H9 (cell line): ENCODE measurements around the gene KLHDC7A. TPM values are rescaled to one million over a fixed set of nuclear protein-coding genes. Genes with fewer than 3 reads are reported as not detected.

Experiments used
- DNase-seq: peaks from one replicate; pipeline ENCODE4 v3.0.0-alpha.2; 2017
- H2AFZ ChIP-seq: one replicate; pipeline ENCODE4 v1.6.1; 2013; ENCODE audit warnings: mild to moderate bottlenecking, low read length, control low read depth, moderate library complexity
- H2AK5ac ChIP-seq: 2 replicates; pipeline ENCODE4 v1.6.1; 2013; ENCODE audit warnings: low read length, control low read depth, mixed read lengths; ENCODE audit not compliant: insufficient read length
- H2BK120ac ChIP-seq: one replicate; pipeline ENCODE4 v1.6.1; 2013; ENCODE audit warnings: low read depth, mild to moderate bottlenecking, low read length, control low read depth, inconsistent platforms; ENCODE audit not compliant: poor library complexity, severe bottlenecking
- H2BK12ac ChIP-seq: 2 replicates; pipeline ENCODE4 v1.6.1; 2013; ENCODE audit warnings: low read length, control low read depth, mixed read lengths, low read depth; ENCODE audit not compliant: insufficient read length
- H2BK15ac ChIP-seq: 2 replicates; pipeline ENCODE4 v1.6.1; 2013; ENCODE audit warnings: low read depth, low read length, control low read depth
- H2BK20ac ChIP-seq: one replicate; pipeline ENCODE4 v1.6.1; 2013; ENCODE audit warnings: low read depth, mild to moderate bottlenecking, low read length, control low read depth, inconsistent platforms; ENCODE audit not compliant: poor library complexity, severe bottlenecking
- H2BK5ac ChIP-seq: 2 replicates; pipeline ENCODE4 v1.6.1; 2013; ENCODE audit warnings: low read length, control low read depth, mixed read lengths; ENCODE audit not compliant: insufficient read length
- H3K14ac ChIP-seq: 2 replicates; pipeline ENCODE4 v1.6.1; 2013; ENCODE audit warnings: low read length, control low read depth; ENCODE audit not compliant: insufficient read depth
- H3K18ac ChIP-seq: 2 replicates; pipeline ENCODE4 v1.6.1; 2013; ENCODE audit warnings: low read depth, mild to moderate bottlenecking, mixed read lengths, low read length, control low read depth; ENCODE audit not compliant: insufficient read length
- H3K23ac ChIP-seq: 2 replicates; pipeline ENCODE4 v1.6.1; 2013; ENCODE audit warnings: low read length, control low read depth, mixed read lengths, low read depth; ENCODE audit not compliant: insufficient read length
- H3K23me2 ChIP-seq: 2 replicates; pipeline ENCODE4 v1.6.1; 2013; ENCODE audit warnings: low read depth, mild to moderate bottlenecking, mixed read lengths, low read length, control low read depth; ENCODE audit not compliant: insufficient read length, poor library complexity, severe bottlenecking
- H3K27ac ChIP-seq: 2 replicates; pipeline ENCODE4 v1.5.1; 2013; ENCODE audit warnings: low read length, control low read depth, mixed read lengths, low read depth; ENCODE audit not compliant: insufficient read length
- H3K27me3 ChIP-seq: 2 replicates; pipeline ENCODE4 v1.6.1; 2013; ENCODE audit warnings: low read length, control low read depth, inconsistent platforms; ENCODE audit not compliant: insufficient read depth
- H3K4ac ChIP-seq: 2 replicates; pipeline ENCODE4 v1.6.1; 2013; ENCODE audit warnings: low read depth, mild to moderate bottlenecking, control low read depth, inconsistent platforms, low read length, moderate library complexity
- H3K4me1 ChIP-seq: 2 replicates; pipeline ENCODE4 v1.6.1; 2013; ENCODE audit warnings: low read length, control low read depth, inconsistent platforms; ENCODE audit not compliant: insufficient read depth
- H3K4me2 ChIP-seq: 2 replicates; pipeline ENCODE4 v1.6.1; 2013; ENCODE audit warnings: low read length, control low read depth, mixed read lengths; ENCODE audit not compliant: insufficient read length, insufficient read depth
- H3K56ac ChIP-seq: 2 replicates; pipeline ENCODE4 v1.6.1; 2013; ENCODE audit warnings: low read depth, mild to moderate bottlenecking, mixed read lengths, low read length, control low read depth; ENCODE audit not compliant: insufficient read length
- H3K79me1 ChIP-seq: 2 replicates; pipeline ENCODE4 v1.6.1; 2013; ENCODE audit warnings: low read depth, mild to moderate bottlenecking, moderate library complexity, low read length, control low read depth, inconsistent platforms; ENCODE audit not compliant: insufficient read depth, poor library complexity, severe bottlenecking
- H3K79me2 ChIP-seq: 2 replicates; pipeline ENCODE4 v1.6.1; 2013; ENCODE audit warnings: low read length, control low read depth, inconsistent platforms; ENCODE audit not compliant: insufficient read depth
- H3K9ac ChIP-seq: 2 replicates; pipeline ENCODE4 v1.6.1; 2013; ENCODE audit warnings: low read length, control low read depth, mixed read lengths; ENCODE audit not compliant: insufficient read length; ENCODE audit errors: extremely low read depth
- H3K9me3 ChIP-seq: one replicate; pipeline ENCODE4 v1.6.1; 2013; ENCODE audit warnings: low read depth, low read length, inconsistent platforms; ENCODE audit not compliant: control insufficient read depth
- H3T11ph ChIP-seq: one replicate; pipeline ENCODE4 v1.6.1; 2013; ENCODE audit warnings: mild to moderate bottlenecking, low read length, control low read depth, inconsistent platforms
- H4K20me1 ChIP-seq: one replicate; pipeline ENCODE4 v1.6.1; 2013; ENCODE audit not compliant: control insufficient read depth, insufficient read length, insufficient read depth
- H4K5ac ChIP-seq: 2 replicates; pipeline ENCODE4 v1.6.1; 2013; ENCODE audit warnings: low read depth, mild to moderate bottlenecking, mixed read lengths, low read length, control low read depth; ENCODE audit not compliant: insufficient read length
- H4K8ac ChIP-seq: replicated peaks from 2 replicates; pipeline ENCODE4 v1.6.1; 2013; ENCODE audit warnings: low read length, control low read depth, mixed read lengths, low read depth; ENCODE audit not compliant: insufficient read length
- H4K91ac ChIP-seq: 2 replicates; pipeline ENCODE4 v1.6.1; 2013; ENCODE audit warnings: low read depth, mild to moderate bottlenecking, moderate library complexity, mixed read lengths, low read length, control low read depth; ENCODE audit not compliant: insufficient read length
- H3K27ac Mint-ChIP-seq, 3 experiments: 2 replicates in 2 of 3; 3 replicates in 1 of 3; pipeline ENCODE4 v1.8.0; 2020 to 2021; ENCODE audit warnings: mixed read lengths in 3 of 3, mild to moderate bottlenecking in 1 of 3, moderate library complexity in 1 of 3
- H3K27me3 Mint-ChIP-seq: 2 replicates; pipeline ENCODE4 v1.8.0; 2021; ENCODE audit warnings: low read depth, mild to moderate bottlenecking, moderate library complexity, mixed read lengths
- H3K36me3 Mint-ChIP-seq, 3 experiments: 2 replicates in 2 of 3; 3 replicates in 1 of 3; pipeline ENCODE4 v1.8.0; 2020 to 2021; ENCODE audit warnings: low read depth in 3 of 3, mixed read lengths in 3 of 3; ENCODE audit not compliant: insufficient read depth in 1 of 3
- H3K4me1 Mint-ChIP-seq, 2 experiments: 2 replicates each; pipeline ENCODE4 v1.8.0; 2020; ENCODE audit warnings: mixed read lengths in 2 of 2
- H3K4me3 Mint-ChIP-seq, 2 experiments: 2 replicates in 1 of 2; 3 replicates in 1 of 2; pipeline ENCODE4 v1.8.0; 2020 to 2021; ENCODE audit warnings: mild to moderate bottlenecking in 2 of 2, mixed read lengths in 2 of 2, moderate library complexity in 1 of 2
- H3K9me3 Mint-ChIP-seq, 2 experiments: 2 replicates in 1 of 2; 3 replicates in 1 of 2; pipeline ENCODE4 v1.8.0; 2020; ENCODE audit warnings: mild to moderate bottlenecking in 2 of 2, mixed read lengths in 2 of 2, moderate library complexity in 1 of 2
- CTCF ChIP-seq: fragments of 200-600 bp; sonication (generic); conservative IDR thresholded peaks from 3 replicates; pipeline ENCODE4 v1.8.0; 2021; ENCODE audit warnings: antibody characterized with exemption, mild to moderate bottlenecking
- WGBS: extraction: QIAGEN DNeasy Blood & Tissue Kit; methylation state at CpG from one replicate; pipeline ENCODE4 v1.1.7; 2013; ENCODE audit warnings: missing lambda C conversion rate, low lambda C conversion rate, mixed read lengths; ENCODE audit not compliant: insufficient read length; ENCODE audit errors: extremely low coverage; 5-methylcytosine and 5-hydroxymethylcytosine counted together
- long read RNA-seq: library from polyadenylated mRNA; unstranded; transcript quantifications from one replicate; pipeline ENCODE4 v2.0.0, GENCODE V29; 2020
- total RNA-seq: library from RNA; stranded (reverse); gene quantifications from 2 replicates; pipeline ENCODE4 v1.2.1, GENCODE V29; 2021

Gene KLHDC7A
- total RNA-seq = 11.4 and 11.6 TPM in 2 replicates
- long read RNA-seq, full-length matches to known transcripts = 74 of 78 reads
- long read RNA-seq, partial matches to known transcripts = 0 of 78 reads
- long read RNA-seq, other reads (novel, unspliced or antisense) = 4 of 78 reads

GRCh38 chr1:18480315-18481189, at the start of gene KLHDC7A:
Gene KLHDC7A, plus strand, starts transcription at chr1:18480930. Its CDS starts 52 bp downstream, at chr1:18480982.
- H3K4me1 ChIP-seq = peaks cover 15% of the 10 kb centered on the region; the same call in 1 of the 2 replicates
- H3K18ac ChIP-seq = peak within 1 kb of the TSS; percentile 89
- H4K5ac ChIP-seq = peak within 1 kb of the TSS; percentile 77
- Mint-ChIP-seq H3K27ac (peak within 1 kb of the TSS; percentile 91 to 99 (median 96)), H3K36me3 (peaks cover 23 to 27% (median 25%) of the 10 kb centered on the region in 3 experiments), H3K4me1 (peaks cover 46 to 50% of the 10 kb centered on the region in 2 experiments), H3K27me3 (no peaks in the 10 kb centered on the region), H3K9me3 (peaks cover 0 to 10% of the 10 kb centered on the region in 2 experiments; a peak in 4 of 5 replicates), H3K4me3 (peak within 1 kb of the TSS; percentile 45 to 56; a peak in 4 of 5 replicates)
- no peaks in the 10 kb centered on the region; the same call in 1 of the 2 replicates for H3K79me2 ChIP-seq
- no peak within 1 kb of the TSS for H2BK20ac ChIP-seq
- H2BK12ac ChIP-seq = peak within 1 kb of the TSS; percentile 95
- no peak within 1 kb of the TSS for H3K4ac ChIP-seq
- H3K27me3 ChIP-seq = no peaks in the 10 kb centered on the region
- H4K8ac ChIP-seq = no peak within 1 kb of the TSS
- no peaks in the 10 kb centered on the region for H3K23me2 ChIP-seq
- H3K56ac ChIP-seq = no peak within 1 kb of the TSS
- WGBS = no CpG with 5 or more reads among the region's 13 CpGs
- peak; percentile 93 for DNase-seq
- H2AK5ac ChIP-seq = peak within 1 kb of the TSS; percentile 19
- peak within 1 kb of the TSS; percentile 15 for H3K4me2 ChIP-seq
- no peak for TF ChIP-seq CTCF
- H3K9ac ChIP-seq = peak within 1 kb of the TSS; percentile 7
- H3K79me1 ChIP-seq = no peaks in the 10 kb centered on the region
- peak within 1 kb of the TSS; percentile 81 for H3K27ac ChIP-seq
- no peaks in the 10 kb centered on the region for H4K20me1 ChIP-seq
- H4K91ac ChIP-seq = peak within 1 kb of the TSS; percentile 11
- H3K9me3 ChIP-seq = no peaks in the 10 kb centered on the region
- H2BK15ac ChIP-seq = no peak within 1 kb of the TSS
- H3K14ac ChIP-seq = peak within 1 kb of the TSS; percentile 14
- no peak within 1 kb of the TSS for H3K23ac ChIP-seq
- no peak within 1 kb of the TSS for H2AFZ ChIP-seq
- no peak within 1 kb of the TSS for H3T11ph ChIP-seq
- no peak within 1 kb of the TSS for H2BK120ac ChIP-seq
- H2BK5ac ChIP-seq = no peak within 1 kb of the TSS
